GM12801 (cell line): ENCODE measurements around the gene PLEKHH2.

Experiments used
- TF ChIP-seq, protein P1 (sequence below): IDR thresholded peaks from one replicate; pipeline ENCODE4 v1.5.1; 2011; ENCODE audit warnings: control low read depth; ENCODE audit not compliant: insufficient read length; ENCODE audit errors: extremely low read depth

Gene PLEKHH2

DNA sequence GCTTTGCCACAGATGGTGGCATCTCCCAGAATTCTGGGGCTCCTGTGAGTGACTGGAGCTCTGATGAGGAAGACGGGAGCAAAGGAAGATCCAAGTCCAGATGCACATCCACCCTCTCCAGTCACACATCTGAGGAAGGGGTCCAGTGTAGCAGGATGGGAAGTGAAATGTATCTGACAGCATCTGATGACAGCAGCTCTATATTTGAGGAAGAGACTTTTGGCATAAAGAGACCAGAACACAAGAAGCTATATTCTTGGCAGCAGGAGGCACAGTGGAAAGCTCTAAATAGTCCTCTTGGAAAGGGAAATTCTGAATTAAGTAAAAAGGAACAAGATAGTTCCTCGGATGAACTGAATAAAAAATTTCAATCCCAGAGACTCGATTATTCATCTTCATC is 62.7 kb downstream of the PLEKHH2 start:
- TF ChIP-seq, protein P1, sequence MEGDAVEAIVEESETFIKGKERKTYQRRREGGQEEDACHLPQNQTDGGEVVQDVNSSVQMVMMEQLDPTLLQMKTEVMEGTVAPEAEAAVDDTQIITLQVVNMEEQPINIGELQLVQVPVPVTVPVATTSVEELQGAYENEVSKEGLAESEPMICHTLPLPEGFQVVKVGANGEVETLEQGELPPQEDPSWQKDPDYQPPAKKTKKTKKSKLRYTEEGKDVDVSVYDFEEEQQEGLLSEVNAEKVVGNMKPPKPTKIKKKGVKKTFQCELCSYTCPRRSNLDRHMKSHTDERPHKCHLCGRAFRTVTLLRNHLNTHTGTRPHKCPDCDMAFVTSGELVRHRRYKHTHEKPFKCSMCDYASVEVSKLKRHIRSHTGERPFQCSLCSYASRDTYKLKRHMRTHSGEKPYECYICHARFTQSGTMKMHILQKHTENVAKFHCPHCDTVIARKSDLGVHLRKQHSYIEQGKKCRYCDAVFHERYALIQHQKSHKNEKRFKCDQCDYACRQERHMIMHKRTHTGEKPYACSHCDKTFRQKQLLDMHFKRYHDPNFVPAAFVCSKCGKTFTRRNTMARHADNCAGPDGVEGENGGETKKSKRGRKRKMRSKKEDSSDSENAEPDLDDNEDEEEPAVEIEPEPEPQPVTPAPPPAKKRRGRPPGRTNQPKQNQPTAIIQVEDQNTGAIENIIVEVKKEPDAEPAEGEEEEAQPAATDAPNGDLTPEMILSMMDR: no peak

DNA sequence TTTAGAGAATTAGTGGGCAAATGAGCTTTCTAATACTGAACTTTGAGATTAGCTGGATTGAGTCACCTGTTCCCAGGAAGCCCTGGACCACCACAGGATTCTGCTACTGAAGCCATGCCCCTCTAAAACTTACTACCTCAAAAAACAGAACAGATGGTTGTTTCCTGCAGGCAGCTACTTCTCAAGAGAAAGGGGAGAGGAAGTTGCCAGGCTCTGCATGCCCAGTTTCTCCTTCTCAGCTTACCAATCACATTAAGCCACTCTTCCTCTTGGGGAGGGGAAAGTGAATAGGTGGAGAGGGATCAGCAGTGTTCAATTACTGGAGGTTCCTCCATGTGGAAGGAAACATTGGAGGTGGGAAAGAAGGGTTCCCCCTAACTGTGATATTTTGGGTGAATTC is 64.1 kb downstream of the PLEKHH2 start:
- TF ChIP-seq, protein P1: no peak

DNA sequence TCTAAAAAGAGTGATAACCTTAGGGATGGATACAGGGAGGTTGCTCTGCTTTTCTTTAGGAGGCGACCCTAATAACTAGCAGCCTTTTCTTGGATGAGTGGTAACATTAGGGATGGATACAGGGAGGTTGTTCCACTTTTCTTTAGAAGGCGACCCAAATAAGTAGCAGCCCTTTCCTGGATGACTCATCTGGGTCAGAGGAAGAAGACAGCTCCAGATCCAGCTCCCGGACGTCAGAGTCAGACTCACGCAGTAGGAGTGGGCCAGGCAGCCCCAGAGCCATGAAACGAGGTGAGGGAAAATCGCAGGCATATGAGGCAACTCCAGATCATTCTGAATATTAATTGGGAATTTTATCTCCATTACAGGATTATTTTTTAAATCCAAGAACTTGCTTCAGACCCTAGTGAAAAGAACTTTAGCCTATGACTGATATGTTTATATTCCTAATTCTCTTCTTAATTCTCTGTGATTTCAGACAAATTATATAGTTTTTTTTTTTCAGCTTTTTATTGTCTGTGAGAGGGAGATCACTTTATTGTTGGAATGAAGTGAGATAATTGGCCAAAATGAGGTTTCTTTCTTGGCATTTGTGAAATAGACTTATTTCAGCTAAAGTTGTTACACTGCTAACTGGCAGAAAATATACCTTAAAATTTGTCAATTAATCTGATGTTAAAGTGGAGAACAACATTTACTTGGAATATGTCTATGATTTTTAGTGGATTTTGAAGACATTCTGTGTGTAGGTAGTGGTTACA is 70.4 kb downstream of the PLEKHH2 start:
- TF ChIP-seq, protein P1: no peak

DNA sequence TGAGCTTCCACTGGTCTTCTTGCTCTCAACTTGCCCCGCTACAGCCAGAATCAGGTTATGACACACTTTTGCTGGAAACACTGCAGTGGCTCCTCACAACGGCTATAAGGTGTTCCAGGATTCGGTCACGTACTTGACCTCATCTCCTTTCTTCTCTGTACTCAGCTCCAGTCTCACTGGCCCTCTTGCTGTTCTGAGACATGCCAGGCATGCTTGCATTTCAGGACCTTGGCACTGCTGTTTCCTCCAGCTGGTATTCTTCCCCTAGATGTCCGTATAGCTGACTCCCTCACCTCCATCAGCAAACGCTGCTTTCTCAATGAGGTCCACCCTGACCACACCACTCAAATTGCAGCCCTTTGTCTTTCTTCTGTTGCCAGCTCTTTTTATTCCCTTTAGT is 71.1 kb downstream of the PLEKHH2 start:
- TF ChIP-seq, protein P1: no peak

DNA sequence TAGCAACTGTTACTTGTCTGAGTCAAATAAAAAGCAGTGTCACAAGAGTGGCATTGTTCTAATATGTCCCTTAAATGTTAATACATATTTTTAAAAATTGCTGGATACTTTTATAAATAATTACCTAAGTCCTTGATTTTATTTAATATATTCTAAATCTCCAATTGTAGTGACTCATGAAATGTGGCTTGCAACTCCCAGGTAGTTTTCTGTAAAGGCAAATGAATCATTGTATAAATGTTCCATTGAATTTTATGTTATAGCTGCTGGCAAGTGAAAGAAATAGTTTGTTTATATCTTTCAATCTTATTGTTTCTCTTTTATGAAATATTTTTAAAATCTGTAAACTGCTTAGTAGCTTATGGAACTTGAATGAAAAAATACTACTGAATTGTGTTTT is 71.8 kb downstream of the PLEKHH2 start:
- TF ChIP-seq, protein P1: no peak

DNA sequence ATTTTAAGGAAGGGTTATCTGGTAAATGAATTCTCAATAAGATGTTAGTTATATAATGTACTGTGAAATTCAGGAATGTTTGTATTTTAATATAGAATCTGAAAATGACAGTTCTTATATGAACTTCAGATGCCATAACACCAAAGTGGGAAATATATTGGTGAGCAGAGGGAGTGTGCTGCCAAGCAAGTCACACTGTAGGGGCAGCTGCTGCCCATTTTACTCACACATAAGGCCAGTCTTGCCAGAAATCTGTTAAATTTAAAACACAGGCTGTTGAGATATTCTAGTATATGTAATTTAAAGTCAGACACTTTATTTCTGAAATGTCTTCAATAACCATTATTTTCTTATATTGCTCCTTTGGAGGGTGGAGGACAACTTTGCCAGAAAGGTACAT is 73.8 kb downstream of the PLEKHH2 start:
- TF ChIP-seq, protein P1: no peak

DNA sequence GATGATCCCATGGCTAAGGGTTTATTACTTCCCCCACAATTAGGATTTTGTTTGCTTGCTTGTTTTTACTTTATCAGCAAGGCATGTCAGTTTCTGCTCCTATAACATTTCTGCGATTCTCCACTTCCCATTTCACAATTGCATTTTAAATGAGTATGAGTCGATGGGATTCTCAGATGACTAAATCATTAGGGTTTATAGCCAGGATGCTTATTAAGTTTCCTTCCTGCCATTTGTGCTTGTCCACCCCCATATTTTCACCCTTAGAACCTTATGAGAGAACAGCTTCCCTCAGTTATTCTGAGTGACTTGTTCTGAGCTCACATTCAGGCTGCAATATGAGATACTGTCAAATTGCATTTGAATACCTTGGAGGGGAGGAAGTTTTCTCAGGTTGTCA is 77.1 kb downstream of the PLEKHH2 start:
- TF ChIP-seq, protein P1: no peak
